ENCODE data around the gene DYSF.
"Not testable (repeated sequence)": the region's sequence is repeated elsewhere in the genome, so short reads cannot be mapped to it uniquely, and the experiment has no call there.

Gene DYSF

DNA sequence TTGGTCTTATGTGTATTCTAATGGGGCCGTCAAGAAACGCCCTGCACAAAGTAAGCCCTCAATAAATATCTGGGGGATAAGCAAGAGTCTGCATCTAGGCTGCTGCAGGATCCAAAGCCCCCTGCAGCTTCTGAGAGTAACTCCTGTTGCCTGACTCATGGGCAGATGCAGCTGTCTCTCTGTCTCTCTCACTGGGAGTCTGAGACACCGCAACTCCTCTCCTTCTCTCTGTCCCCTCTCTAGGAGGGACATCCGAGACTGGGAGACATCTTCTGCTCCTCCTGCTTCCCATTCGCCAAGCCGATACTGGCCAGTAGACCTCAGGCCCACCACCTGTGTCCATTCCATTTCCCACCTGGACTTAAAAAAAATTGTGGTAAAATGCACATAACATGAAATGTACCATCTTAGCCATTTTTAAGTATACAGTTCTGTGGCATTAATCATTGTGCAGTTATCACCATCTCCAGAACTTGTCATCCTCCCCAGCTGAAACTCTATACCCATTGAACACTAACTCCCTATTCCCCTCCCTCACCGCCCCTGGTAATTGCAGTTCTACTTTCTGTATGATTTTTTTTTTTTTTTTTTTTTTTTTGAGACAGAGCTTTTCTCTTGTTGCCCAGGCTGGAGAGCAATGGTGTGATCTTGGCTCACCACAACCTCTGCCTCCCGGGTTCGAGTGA is 20.1 kb downstream of the DYSF start:
- DNase-seq: no peak

DNA sequence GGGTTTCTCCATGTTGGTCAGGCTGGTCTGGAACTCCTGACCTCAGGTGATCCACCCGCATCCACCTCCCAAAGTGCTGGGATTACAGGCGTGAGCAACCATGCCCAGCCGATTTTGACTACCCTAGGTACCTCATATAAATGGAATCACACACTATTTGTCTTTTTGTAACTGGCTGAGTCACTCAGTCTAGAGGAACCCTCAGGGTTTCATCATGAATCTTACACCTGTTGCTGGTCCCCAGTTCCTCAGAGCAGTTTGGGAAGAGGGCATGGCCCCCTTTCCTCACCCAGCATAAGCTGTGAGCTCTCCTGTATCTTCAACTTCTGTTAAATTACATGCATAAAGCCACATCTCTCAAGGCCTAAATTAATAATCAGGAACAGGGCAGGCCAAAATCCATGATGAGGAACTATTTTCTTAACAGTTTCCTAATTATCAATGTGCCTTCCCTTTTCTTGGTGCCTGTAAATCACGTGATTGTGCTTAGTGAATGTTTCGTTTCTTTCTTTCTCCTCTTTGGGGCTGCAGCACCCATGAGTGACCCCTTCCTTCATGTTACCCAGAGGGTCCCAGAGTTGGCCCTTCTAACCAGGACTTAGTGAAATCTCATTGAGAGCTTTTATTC is 20.9 kb downstream of the DYSF start:
- no peak for DNase-seq

DNA sequence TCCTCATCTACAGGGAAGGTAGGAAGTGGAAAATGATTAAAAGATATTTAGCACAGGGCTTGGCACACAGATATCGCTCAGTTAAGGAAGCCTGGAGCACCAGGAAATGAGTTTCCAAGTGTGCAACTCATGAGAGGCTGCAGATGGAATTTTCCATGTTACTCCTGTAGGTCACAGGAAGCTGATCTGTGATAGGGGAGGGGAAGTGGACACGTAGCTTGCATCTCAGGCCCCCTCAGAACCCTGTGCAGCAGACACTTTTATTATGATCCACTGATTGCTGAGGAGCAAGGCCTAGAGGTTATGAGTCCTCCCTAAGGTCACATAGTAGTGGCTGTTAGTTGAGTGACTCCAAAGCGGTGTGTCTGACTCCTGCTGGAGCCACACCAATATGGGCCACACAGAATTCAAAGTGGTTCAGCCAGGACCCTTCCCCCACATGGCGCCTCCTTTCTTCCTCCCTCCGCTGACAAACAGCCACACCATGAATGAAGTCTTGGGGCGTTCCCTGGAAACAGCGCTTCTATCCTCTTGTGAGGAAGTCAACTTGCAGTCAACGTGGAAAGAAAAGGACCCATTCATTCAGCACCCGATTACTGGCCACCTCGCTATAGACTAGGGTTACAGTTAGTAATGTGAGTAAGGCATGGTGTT is 21.5 kb downstream of the DYSF start:
- no peak for DNase-seq

DNA sequence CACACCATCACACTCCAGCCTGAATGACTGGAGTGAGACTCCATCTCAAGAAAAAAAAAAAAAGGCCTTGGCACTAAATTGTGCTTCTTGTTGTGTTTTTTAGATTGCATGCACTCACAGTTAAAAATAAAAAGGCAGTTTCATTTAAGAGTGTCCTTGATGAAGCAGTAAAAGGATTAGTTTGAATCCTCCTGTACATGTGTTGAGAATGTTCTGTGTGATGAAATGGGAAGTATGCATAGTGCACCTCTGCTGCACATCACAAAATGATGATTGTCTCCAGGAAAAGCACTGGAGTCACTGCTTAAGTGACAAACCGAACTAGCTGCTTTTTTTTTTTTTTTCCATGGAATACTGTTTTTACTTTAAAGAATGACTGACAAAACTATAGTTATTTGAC is 23.1 kb downstream of the DYSF start:
- no peak for DNase-seq

DNA sequence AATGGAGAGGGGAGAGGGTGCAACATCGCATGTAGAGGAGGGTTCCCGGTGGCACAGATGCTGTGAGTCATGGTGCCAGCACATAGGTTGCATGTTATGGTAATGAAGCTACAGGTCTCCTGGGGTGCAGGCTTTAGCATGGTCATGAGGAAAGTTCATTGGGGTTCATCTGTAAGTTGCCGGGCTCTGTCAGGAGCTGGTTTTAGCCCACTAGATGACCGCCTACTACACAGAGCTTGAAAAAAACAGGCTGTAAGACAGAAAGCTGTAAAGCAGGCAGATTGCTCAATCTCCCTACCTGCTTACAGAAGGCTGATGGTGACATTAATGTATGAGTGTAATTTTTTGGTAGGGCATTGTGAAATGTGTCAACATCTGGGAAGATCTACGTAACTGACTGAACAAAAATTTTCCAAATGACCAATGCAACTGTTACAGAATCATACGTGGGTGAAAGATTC is 23.9 kb downstream of the DYSF start:
- DNase-seq: no peak

DNA sequence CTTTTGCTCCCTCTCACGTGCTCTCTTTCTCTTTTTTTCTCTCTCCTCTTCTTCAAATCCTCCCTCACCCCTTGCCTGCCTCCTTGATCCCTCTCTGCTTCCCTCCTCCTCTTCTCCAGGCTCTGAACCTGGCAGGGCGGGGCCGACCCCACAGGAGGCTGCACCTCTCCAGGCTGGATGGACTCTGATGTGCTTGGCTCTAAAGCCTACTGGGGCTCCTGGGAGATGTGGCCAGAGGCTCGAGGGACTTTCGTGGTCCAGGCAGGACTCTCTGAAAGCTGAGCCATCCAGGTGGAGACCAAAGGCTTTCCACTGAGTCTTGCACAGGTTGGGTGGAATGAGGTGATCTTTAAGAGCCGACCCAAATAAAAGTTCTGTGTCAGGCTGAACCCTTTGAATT is 25.4 kb downstream of the DYSF start:
- DNase-seq: no peak

DNA sequence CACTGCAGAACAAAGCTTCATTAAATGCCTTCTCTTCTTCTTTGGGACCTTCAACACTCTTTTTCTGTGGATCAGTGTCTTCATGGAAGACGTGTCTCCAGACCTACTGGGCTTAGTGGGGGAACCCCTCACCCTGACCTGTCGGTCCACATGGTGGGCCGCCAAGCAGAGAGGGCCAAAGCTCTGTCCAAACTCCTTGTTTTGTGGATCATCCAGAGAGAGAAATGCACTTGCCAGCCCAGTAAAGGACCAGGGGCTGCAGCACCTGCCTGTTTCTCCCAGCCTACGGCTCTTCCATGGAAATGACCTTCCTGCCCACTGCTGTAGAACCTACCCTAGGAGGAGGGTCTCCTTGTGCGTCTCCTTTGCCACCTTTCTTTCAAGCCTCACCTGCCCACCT is 25.9 kb downstream of the DYSF start:
- DNase-seq: no peak

DNA sequence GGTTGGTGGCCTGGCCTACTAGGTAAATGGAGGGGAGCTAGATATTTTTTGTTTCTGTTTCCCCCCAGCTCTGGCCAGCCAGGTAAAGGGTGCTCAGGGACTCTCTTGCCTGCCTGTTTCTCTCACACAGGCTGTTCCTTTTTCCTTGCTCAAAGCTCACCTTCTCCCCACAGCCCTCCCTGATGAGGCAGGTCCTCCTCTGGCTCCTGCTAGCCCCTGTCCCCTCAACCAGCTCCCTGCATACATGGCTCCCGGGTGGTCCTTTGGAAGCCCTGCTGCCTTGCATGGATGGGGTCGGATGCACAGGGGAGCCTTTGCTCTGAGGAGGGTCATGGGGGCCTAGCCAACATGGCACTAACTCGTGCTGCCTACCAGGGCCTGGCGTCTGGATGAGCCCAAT is 27.8 kb downstream of the DYSF start:
- no peak for DNase-seq

DNA sequence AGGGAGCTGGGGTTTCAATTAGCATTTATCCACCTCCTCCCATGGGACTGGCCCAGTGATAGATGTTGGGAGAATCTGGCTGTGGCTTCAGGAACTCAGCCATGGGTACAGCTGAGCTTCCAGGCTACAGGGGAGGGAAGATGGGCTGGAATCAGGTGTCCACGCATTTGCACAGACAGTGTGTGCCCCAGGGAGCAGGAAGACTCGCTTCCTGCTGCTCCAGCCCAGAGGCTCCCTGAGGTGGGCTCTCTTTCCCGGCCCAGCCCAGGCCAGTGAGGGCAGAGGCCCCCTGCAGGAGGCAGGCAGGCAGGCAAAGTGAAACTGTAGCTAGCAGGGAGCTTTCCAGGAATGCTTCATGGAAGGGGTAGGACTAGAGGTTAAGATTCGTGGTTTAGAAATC is 28.7 kb downstream of the DYSF start:
- no peak for DNase-seq

DNA sequence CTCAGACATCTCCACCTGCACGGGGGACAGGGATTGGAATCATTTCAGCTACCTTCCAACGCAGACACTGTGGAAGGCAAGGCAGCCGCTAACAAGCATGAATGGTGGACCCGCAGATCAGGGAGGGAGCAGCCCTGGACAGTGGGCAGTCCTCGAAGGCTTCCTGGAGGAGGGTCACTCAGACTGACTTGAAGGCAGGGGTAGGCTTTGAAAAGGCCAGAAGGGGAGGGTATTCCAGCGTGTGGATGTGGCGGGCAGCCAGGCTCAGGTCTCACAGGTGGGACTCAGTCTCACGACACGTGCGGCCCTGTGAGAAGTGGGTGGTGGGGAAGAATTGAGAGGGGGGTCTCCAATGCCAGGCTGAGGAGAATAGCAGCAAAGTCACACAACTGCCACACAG is 29.9 kb downstream of the DYSF start:
- no peak for DNase-seq

DNA sequence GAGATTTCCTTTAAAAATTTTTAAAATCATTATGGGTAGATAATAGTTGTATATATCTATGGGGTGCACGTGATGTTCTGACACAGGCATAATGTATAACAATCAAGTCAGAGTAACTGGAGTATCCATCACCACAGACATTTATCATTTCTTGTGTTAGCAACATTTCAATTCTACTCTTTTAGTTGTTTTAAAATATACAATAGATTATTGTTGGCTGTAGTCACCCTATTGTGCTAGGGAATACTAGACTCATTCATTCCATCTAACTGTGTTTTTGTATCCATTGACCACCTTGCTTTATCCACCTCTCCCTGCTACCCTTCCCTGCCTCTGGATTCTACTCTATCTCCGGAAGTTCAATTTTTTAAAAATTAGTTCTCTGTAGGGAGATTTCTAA is 31.0 kb downstream of the DYSF start:
- DNase-seq: no peak

DNA sequence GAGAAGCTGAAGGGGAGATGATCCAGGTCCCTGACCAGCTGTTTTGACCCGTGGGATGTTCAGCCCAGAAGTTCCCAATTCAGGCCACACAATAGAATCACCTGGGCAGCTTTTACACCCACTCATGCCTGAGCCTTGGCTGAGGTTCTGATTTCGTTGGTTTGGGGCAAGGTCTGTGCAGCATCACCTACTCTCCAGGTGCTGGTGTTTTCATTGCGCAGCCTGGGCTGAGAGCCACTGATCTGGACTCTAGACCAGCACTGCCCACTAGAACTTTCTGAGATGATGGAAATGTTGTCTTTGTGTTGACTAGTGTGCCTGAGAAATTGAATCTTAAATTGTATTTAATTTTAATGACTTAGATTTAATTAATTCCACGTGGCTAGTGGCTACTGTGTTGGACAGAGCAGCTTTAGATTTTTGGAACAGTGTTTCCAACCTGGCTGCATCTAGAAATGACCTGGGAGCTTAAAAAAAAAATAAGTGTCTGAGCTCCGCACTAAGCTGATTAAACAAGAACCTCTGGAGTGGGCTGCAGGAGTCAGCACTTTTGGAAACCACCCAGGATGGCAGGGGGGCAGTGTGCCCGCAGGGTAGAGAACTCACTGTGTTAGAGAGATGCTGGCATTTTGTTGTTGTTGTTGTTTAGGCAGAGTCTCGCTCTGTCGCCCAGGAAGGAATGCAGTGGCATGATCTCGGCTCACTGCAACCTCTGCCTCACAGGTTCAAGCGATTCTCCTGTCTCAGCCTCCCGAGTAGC is 33.7 kb downstream of the DYSF start:
- DNase-seq: no peak

DNA sequence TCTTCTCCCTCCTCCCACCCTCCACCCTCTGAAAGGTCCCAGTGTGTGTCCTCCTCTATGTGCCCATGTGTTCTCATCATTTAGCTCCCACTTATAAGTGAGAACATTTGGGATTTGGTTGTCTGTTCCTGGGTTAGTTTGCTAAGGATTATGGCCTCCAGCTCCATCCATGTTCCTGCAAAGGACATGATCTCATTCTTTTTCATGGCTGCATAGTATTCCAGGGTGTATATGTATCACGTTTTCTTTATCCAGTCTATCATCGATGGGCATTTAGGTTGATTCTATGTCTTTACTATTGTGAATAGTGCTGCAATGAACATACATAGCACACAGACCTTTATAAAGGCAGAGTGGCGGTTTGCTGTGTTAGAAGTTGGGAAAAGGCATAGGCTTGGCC is 38.2 kb downstream of the DYSF start:
- DNase-seq: not testable (repeated sequence)

DNA sequence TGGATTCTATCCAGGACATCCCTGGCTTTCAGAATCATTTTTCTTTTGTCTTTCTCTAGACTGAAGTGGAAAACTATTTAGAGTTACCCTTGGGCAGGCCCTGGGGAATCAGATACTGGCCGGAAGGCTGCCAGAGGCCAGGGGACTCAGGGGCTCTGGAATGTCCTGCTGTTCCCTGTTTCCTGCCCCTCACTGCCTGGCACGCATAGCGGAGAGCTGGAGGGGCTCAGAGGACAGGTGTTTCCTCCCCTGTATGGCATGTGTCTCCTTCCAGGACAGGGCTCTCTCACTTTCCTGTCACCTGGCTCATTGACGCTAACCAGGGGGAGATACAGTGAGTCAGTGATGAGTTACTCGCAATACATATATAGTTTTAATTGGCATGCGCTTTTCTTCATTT is 38.8 kb downstream of the DYSF start:
- DNase-seq: no peak

DNA sequence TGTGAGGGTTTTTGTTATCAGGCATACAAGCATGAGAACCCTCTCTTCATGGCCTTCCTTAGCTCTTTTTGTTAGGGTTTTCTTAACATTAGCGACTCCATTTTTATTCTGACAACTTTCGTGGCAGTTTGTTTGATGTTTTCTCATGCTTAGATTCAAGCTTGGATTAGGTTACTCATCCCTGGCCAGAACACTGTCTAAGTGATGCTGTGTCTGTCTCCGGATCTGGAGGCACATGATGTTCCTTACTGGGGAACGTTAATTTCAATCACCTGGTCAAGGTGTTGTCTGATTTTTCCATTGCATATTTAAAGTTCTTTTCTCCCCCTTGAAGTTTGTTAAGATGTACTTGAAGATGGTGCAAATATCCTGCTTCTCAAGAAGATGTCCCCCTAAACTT is 40.7 kb downstream of the DYSF start:
- DNase-seq: no peak

DNA sequence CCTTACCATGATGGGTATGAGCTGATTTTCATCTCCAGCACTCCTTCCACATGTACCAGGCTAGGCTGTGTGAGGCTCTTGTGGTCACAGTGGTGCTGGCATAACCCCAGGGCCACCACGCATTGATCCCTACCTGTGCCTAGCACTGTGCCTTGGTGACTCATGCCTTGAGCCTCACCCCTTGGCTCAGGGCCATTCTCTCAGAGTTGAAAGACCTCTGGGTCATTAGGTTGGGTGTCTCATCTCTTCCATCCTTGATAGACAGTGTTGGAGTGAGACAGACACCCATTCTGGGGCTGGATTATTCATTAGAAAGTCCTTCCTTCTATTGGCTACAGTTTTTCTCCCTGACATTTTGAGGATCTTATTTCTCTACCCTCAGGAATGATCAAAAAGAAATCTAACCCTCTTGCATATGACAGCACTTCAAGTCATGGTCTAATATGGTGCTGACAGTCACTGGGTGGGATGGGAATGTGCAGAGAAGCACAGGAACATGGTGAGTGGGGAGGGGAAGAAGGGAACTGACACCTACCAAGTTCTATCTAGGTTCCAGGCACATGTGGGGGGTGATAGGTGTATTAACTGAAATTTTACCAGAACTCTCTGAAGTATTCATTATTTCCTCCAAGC is 41.3 kb downstream of the DYSF start:
- no peak for DNase-seq

DNA sequence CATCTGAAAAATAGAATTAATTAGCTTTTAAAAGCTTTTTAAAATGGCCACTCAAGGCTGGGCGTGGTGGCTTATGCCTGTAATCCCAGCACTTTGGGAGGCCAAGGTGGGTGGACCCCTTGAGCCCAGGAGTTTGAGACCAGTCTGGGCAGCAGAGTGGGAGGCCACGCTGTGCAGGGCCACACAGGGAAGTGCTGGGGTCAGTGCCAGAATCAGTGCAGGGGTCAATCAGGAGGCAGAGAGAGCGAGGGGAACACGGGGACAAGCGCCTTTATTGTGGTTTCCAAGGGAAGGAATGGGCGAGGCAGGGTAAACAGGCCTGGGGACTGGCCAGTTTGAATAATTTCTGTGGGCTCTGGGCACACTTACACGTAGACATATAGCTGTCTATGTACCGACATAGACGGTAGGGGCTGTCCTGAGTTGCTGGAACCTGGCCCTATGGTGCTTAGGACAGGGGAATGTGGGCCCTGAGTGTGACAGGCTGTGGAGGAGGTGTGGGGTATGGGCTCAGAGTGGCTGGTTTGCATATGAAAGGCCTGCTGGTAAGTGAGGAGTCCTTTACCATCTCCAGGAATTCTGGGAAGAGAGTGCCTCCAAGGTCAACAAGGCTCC is 42.9 kb downstream of the DYSF start:
- DNase-seq: no peak

DNA sequence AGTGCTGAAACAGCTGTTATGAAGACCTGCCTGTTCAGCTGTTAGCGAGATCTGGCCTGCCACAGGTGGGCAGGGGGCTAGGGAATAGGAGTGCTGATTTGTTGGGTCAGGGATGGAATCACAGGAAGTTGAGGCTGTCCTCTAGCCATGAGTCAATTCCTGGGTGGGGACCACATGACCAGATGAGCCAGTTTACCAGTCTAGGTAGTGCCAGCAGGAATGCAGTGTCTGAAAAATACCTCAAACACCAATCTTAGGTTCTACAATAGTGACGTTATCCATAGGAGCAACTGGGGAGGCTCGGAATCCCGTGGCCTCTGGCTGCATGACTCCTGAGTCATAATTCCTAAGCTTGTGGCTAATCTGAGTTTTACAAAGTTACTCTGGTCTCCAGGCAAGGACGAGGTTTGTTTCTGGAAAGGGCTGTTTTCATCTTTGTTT is 44.9 kb downstream of the DYSF start:
- no peak for DNase-seq

DNA sequence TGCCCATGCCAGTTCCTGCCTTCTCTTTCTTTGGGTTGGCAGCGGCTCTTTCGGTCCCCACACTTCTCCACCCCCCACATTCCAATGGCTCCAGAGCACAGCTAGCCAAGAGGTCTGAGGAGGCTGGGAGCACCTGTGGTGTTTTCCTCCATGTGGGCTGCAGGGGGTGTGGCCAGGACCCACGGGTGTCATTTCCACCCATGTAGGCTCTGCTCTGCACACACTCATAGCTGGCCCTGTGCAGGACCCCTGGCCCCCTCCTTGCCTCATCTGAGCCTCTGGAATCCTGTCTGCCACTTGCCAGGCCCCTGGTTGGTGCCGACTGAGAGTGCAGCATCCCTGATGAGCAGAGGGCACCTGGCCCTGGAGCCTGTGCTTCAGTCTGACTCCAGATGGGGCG is 46.3 kb downstream of the DYSF start:
- no peak for DNase-seq

DNA sequence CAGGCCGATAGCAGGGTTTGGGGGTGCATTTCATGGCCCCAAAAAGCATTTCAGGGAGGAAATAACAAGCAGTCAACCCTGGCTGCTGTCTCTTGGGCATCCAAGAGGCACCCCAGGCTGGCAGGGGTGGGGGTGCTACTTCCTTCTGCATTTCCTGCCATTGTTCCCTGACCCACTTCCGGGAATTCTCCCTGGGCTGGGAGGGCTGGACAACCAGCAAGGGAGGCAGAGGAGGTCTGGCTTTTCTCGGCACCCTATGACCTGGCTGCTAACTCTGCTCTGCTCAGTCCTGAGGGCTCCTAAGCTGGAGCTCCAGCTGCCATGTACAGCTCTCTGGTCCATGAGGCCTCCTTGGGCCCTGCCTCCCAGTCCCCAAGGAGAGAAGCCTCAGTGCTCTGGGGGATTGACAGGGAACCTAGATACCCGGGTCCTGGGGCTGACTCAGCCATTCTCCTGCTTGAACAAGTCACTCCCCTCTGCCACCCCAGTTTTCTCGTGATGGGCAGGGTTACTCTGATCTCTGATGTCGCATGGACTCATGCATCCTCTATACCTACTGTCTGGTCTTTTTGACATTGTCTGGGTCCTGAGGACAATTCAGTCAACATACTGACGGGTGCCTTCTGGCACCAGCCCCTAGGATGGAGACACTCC is 47.2 kb downstream of the DYSF start:
- DNase-seq: no peak

DNA sequence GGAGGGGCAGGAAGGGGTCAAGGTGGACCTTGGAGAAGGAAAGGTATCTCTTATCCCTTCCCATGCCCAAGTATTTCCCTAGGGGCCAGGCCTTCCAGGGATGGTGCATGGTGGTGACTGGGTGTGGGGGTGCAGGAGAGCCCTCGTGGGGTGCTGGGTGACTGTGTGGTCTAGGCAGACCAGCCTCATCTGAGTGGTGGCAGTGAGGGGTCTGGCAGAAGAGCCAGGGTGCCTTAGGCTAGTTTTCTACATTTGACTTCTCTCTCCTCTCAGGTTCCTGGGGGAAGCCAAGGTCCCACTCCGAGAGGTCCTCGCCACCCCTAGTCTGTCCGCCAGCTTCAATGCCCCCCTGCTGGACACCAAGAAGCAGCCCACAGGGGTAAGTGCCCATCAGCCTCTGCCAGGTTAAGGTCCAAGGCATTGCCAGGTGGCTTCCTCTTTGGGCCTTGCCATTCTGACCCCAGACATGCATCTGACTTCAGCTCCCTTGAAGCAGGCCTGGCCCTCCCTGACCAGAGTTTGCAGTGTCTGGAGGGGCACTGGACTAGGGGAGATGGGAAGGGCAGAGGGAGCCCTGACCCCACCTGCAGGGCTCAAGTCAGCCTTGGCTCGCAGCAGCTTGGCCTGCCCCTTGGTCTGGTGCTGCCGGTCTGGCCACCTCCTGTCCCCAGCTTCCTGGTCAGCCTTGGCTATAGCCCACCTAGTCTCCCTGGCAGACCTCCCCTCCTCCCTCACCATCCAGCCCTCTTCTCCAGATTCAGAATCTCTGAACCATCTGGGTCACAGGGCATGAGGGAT is 49.8 kb downstream of the DYSF start:
- no peak for DNase-seq
